Kidney (tissue), 14 donors: ENCODE results near the gene PCYT2. TPM values are rescaled to one million over a fixed set of nuclear protein-coding genes. Genes with fewer than 3 reads are reported as not detected.
A peak's percentile ranks its signal among the peaks of the same experiment; 100 is the strongest.

ENCODE experiments used
- DNase-seq, 5 donors: peaks; one replicate each; pipeline ENCODE4 v3.0.0-alpha.2; 2013 to 2020
- FAIRE-seq: peaks from 2 replicates; lab custom pipeline; 2012; peaks lifted over from hg19 to GRCh38; lab: Jason Lieb, UNC
- H3K27ac ChIP-seq, 2 donors: one replicate each; pipeline ENCODE4 v1.7.0; 2013; ENCODE audit warnings: low read depth in 2 of 2, low read length in 2 of 2, inconsistent platforms in 1 of 2
- H3K27me3 ChIP-seq: one replicate; pipeline ENCODE4 v1.7.1; 2013; ENCODE audit warnings: low read length, inconsistent platforms; ENCODE audit not compliant: control insufficient read depth, insufficient read depth
- H3K36me3 ChIP-seq, 3 donors: one replicate each; pipeline versions ENCODE4 v1.7.0 to v1.7.1; 2013; ENCODE audit warnings: low read length in 3 of 3, control low read depth in 1 of 3, inconsistent platforms in 1 of 3; ENCODE audit not compliant: insufficient read depth in 3 of 3, control insufficient read depth in 2 of 3
- H3K4me1 ChIP-seq, 3 donors: one replicate each; pipeline versions ENCODE4 v1.7.0 to v1.7.1; 2013; ENCODE audit warnings: low read length in 3 of 3, inconsistent platforms in 1 of 3, low read depth in 1 of 3; ENCODE audit not compliant: control insufficient read depth in 2 of 3, insufficient read depth in 2 of 3
- H3K4me3 ChIP-seq, 3 donors: one replicate each; pipeline versions ENCODE4 v1.7.0 to v1.8.1; 2013; ENCODE audit warnings: low read length in 3 of 3, control low read depth in 1 of 3, inconsistent platforms in 1 of 3
- H3K9ac ChIP-seq, 3 donors: one replicate each; pipeline versions ENCODE4 v1.7.0 to v1.7.1; 2013; ENCODE audit warnings: low read length in 3 of 3, control low read depth in 1 of 3, inconsistent platforms in 1 of 3
- H3K9me3 ChIP-seq, 3 donors: one replicate each; pipeline versions ENCODE4 v1.7.0 to v1.7.1; 2013; ENCODE audit warnings: low read length in 3 of 3, control low read depth in 1 of 3, inconsistent platforms in 1 of 3; ENCODE audit not compliant: control insufficient read depth in 2 of 3, insufficient read depth in 1 of 3
- intact Hi-C: fragments of 100-400 bp; cut with DNase I; formaldehyde crosslinking; loops from one replicate; pipeline ENCODE4 v1.11.1; 2022
- polyA plus RNA-seq: library from polyadenylated mRNA; stranded (reverse); fragments of 350-450 nt; fragmentation: Illumina TruSeq; extraction: RNeasy Lipid Tissue Mini Kit (QIAGEN cat#74804); gene quantifications from one replicate; pipeline ENCODE4 v1.2.3, GENCODE V29; 2014; ENCODE audit warnings: low read depth, low replicate concordance; ENCODE audit not compliant: insufficient read depth
- total RNA-seq: library from RNA; stranded (reverse); fragmentation: NEBNext Ultra II Directional; extraction: Animal tissue kit (Norgen Biotek cat#: 25700); gene quantifications from one replicate; pipeline ENCODE4 v1.2.1, GENCODE V29; 2021
- TF ChIP-seq, protein P1 (sequence below): IDR thresholded peaks from 3 replicates; pipeline ENCODE4 v1.5.1; 2012; ENCODE audit warnings: mild to moderate bottlenecking, moderate library complexity, borderline replicate concordance; ENCODE audit not compliant: insufficient read depth; ENCODE audit errors: extremely low read depth
- donor health status: control.
- donor health status: control.
- donor health status: control.
- donor health status: control.
- donor health status: control.
- donor health status: DM: yes; HTN: yes; CAD: no.
- donor health status: Normal renal cell carcinoma (clear cell type).

PCYT2 gene
- total and polyA plus RNA-seq, 2 donors from 2014 or later, result 28.4 to 104 TPM

DNA sequence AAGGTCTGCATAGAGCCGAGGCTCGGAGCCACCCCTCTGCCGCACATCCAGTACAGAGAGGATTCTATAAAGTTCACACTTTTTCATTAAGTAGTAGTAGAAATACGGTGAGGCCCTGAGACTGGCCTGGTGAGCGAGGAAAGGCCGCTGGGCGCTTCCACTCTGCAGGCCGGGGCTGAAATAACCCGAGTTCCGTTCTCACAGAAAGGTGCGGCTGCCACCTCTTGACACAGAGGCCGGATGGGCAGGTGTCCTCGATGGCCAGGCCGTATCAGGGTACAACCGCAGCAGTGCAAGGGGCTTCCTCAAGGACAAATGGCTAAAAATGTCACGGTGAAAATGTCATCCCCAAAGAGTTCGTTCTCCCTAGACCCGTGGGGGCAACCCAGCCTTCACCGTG, 770 bp upstream of the PCYT2 start:
- TF ChIP-seq, protein P1, sequence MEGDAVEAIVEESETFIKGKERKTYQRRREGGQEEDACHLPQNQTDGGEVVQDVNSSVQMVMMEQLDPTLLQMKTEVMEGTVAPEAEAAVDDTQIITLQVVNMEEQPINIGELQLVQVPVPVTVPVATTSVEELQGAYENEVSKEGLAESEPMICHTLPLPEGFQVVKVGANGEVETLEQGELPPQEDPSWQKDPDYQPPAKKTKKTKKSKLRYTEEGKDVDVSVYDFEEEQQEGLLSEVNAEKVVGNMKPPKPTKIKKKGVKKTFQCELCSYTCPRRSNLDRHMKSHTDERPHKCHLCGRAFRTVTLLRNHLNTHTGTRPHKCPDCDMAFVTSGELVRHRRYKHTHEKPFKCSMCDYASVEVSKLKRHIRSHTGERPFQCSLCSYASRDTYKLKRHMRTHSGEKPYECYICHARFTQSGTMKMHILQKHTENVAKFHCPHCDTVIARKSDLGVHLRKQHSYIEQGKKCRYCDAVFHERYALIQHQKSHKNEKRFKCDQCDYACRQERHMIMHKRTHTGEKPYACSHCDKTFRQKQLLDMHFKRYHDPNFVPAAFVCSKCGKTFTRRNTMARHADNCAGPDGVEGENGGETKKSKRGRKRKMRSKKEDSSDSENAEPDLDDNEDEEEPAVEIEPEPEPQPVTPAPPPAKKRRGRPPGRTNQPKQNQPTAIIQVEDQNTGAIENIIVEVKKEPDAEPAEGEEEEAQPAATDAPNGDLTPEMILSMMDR, result no peak
- Histone ChIP-seq H3K4me1 (peaks cover 0 to 13% (median 4%) of the 10 kb centered on the region in 3 donors), H3K4me3 (no peak overlapping the region), H3K27ac (no peak overlapping the region), H3K9me3 (no peaks in the 10 kb centered on the region), H3K9ac (peak overlapping the region in 1 of 3 donors; percentile 26), H3K36me3 (peaks cover 0 to 44% (median 24%) of the 10 kb centered on the region in 3 donors), H3K27me3 (no peaks in the 10 kb centered on the region)
- intact Hi-C loops, result no loop called here
- no peak for DNase-seq
- FAIRE-seq, result no peak

DNA sequence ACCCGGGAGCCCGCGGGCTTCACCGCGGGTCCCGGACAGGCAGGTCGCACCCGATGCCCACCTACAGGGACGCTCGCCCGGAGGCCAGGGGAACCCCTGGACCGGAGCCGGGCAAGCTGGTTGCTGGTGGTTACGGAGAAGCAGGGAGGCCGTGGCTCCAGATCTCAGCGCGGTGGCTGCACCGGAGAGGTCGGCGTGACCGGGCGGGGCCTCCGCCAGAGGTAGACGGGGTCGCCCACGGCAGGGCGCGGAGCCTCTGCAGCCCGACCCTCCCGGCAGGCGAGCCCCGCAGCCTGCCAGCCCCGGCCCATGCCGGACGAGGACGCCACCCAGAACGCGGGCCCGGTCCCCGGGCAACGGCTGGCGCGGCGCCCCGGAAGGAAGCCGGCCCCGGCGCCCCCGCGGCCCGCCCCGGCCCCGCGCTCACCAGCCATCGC, 341 bp downstream of the PCYT2 start:
- DNase-seq, result peak in 4 of 5 donors; percentile 25 to 72 (median 30)

DNA sequence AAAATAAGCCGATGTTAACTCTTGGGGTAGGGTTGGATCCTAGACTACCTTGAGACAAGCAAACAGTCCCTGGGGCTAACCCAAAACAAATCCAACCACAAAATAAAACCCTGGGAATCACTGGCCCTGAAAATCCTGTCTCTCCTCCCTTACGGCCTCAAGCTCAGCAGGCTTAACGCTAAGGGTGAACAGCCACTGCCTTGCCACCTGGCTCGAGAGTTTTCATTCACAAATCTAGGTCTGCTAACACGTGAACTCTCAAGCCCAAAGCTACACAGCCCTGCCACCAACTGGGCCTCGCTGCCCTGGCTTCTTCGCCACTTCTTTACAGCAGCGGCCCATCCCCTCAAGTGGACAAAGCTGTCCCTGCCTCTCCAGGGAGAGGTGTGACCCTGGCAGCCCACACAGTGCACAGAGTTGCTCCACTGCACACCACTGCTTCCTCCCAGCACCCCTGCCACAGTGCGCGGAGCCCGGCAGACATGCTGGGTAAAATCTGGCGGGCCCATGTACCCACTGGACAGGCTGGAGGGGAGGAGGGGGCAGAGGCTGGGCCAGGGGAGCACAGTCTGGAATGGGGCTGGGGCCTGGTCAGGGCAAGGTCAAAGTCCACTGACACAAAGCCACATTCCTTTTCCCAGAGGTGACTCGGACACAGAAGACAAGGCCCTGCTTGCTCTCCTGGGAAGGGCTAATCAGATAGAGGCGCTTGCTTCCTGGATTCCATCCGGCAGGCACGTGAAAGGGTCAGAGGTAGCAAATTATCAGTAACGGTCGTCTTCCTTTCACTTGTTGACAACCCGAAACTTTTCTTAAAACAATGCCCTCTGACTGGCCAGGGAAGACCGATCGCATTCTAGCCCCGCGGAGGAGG, 996 bp downstream of the PCYT2 start:
- TF ChIP-seq, protein P1, result no peak
- DNase-seq (peak in 3 of 5 donors; percentile 31 to 52 (median 50)), FAIRE-seq (no peak)
- peak overlapping the region; percentile 50 to 76 (median 69) for H3K4me3 ChIP-seq
- H3K36me3 ChIP-seq, result peaks cover 0 to 35% (median 24%) of the 10 kb centered on the region in 3 donors
- peaks cover 0 to 9% (median 0%) of the 10 kb centered on the region in 3 donors for H3K4me1 ChIP-seq
- peak overlapping the region; percentile 51 to 64 for H3K27ac ChIP-seq
- intact Hi-C loops, result no loop called here
- no peaks in the 10 kb centered on the region for H3K27me3 ChIP-seq
- no peaks in the 10 kb centered on the region for H3K9me3 ChIP-seq
- peak overlapping the region in 2 of 3 donors; percentile 17 to 73 for H3K9ac ChIP-seq

More for the DNA sequence above, 341 bp downstream of the PCYT2 start:
- Histone ChIP-seq H3K9me3 (no peaks in the 10 kb centered on the region), H3K27ac (peak overlapping the region; percentile 51 to 64), H3K9ac (peak overlapping the region in 1 of 3 donors; percentile 73), H3K4me3 (peak overlapping the region; percentile 50 to 76 (median 69)), H3K27me3 (no peaks in the 10 kb centered on the region), H3K4me1 (peaks cover 0 to 9% (median 0%) of the 10 kb centered on the region in 3 donors), H3K36me3 (peaks cover 0 to 42% (median 24%) of the 10 kb centered on the region in 3 donors)
- TF ChIP-seq, protein P1, result no peak
- intact Hi-C loops, result no loop called here
- no peak for FAIRE-seq
